HCT116 (cell line): ENCODE results near the gene MKRN1. TPM values are rescaled to one million over a fixed set of nuclear protein-coding genes. Genes with fewer than 3 reads are reported as not detected.

Experiments used
- ATAC-seq: fragments of 200-7000 bp; cut with Tn5 transposase; 2 replicates; pipeline ENCODE4 v1.9.1; 2020; ENCODE audit warnings: mild to moderate bottlenecking, moderate library complexity
- BruUV-seq: library from RNA; stranded (reverse); fragments of 400-500 nt; replicated peaks from 2 replicates; lab custom pipeline; 2021; lab: Mats Ljungman, UMichigan
- CTCF ChIA-PET: fragments of 300-600 bp; sonication (Branson Sonifier 250); formaldehyde crosslinking; loops from one replicate; lab custom pipeline; 2021; ENCODE audit warnings: antibody characterized with exemption; lab: Charles Lee
- POLR2A ChIA-PET: fragments of 300-600, 350-600 bp; sonication (Branson Sonifier 250); formaldehyde crosslinking; loops from one replicate; lab custom pipeline; 2021; ENCODE audit warnings: antibody characterized with exemption; lab: Charles Lee
- RAD21 ChIA-PET, 2 experiments: fragments of 300-600 bp; sonication (Branson Sonifier 250); formaldehyde crosslinking; loops; one replicate each; lab custom pipeline; 2023; ENCODE audit warnings: low total read pairs in 2 of 2; ENCODE audit not compliant: uncharacterized antibody in 2 of 2, unreplicated experiment in 2 of 2, low non-redundant PET in 1 of 2; lab: Charles Lee
- DNase-seq: peaks from one replicate; pipeline ENCODE4 v3.0.0-alpha.2; 2010; ENCODE audit warnings: low read depth, low spot score
- H2AFZ ChIP-seq: fragments of 200-600 bp; shearing (Covaris generic), sonication (generic); 2 replicates; pipeline ENCODE4 v1.6.1; 2017; ENCODE audit warnings: low read depth, mixed run types, mixed read lengths, antibody characterized with exemption, low read length; ENCODE audit not compliant: poor library complexity, severe bottlenecking
- H3K27ac ChIP-seq: 2 replicates; pipeline ENCODE4 v1.5.1; 2012; ENCODE audit warnings: low read depth, low read length
- H3K27me3 ChIP-seq: fragments of 200-600 bp; sonication (generic); 2 replicates; pipeline ENCODE4 v1.6.1; 2016; ENCODE audit warnings: mixed run types, low read length, mixed read lengths; ENCODE audit not compliant: insufficient read depth
- H3K36me3 ChIP-seq, 2 experiments: fragments of 200-500 bp in 1 of 2; fragments of 200-600 bp in 1 of 2; sonication (Bioruptor generic) in 1 of 2; sonication (generic) in 1 of 2; 2 replicates each; pipeline versions ENCODE4 v1.5.1 to v1.6.1; 2014 to 2016; ENCODE audit warnings: low read length in 2 of 2, inconsistent platforms in 1 of 2, mixed read lengths in 1 of 2, mixed run types in 1 of 2; ENCODE audit not compliant: insufficient read depth in 2 of 2, control insufficient read depth in 1 of 2
- H3K4me1 ChIP-seq, 2 experiments: fragments of 200-600 bp in 1 of 2; sonication (generic) in 1 of 2; 2 replicates each; pipeline versions ENCODE4 v1.5.1 to v1.6.1; 2012 to 2017; ENCODE audit warnings: low read length in 2 of 2, inconsistent platforms in 1 of 2, mild to moderate bottlenecking in 1 of 2, mixed read lengths in 1 of 2, mixed run types in 1 of 2, moderate library complexity in 1 of 2; ENCODE audit not compliant: insufficient read depth in 2 of 2, control insufficient read depth in 1 of 2
- H3K4me2 ChIP-seq: fragments of 200-600 bp; sonication (generic); 2 replicates; pipeline ENCODE4 v1.6.1; 2017; ENCODE audit warnings: mixed run types, low read length, mixed read lengths
- H3K4me3 ChIP-seq, 2 experiments: fragments of 200-600 bp in 1 of 2; sonication (generic) in 1 of 2; replicated peaks in 1 of 2; 2 replicates each; pipeline ENCODE4 v1.5.1; 2011 to 2016; ENCODE audit warnings: low read length in 2 of 2, control low read depth in 1 of 2, low read depth in 1 of 2, mild to moderate bottlenecking in 1 of 2, mixed read lengths in 1 of 2, mixed run types in 1 of 2
- H3K79me2 ChIP-seq: fragments of 200-600 bp; sonication (generic); 2 replicates; pipeline ENCODE4 v1.6.1; 2017; ENCODE audit warnings: mild to moderate bottlenecking, mixed run types, low read length, moderate library complexity, mixed read lengths; ENCODE audit not compliant: insufficient read depth
- H3K9ac ChIP-seq: fragments of 200-600 bp; sonication (generic); 2 replicates; pipeline ENCODE4 v1.6.1; 2016; ENCODE audit warnings: low read length, mixed read lengths
- H3K9me2 ChIP-seq: fragments of 200-600 bp; sonication (generic), shearing (Covaris generic); 2 replicates; pipeline ENCODE4 v1.6.1; 2017; ENCODE audit warnings: mixed run types, mild to moderate bottlenecking, moderate library complexity; ENCODE audit not compliant: insufficient read depth
- H3K9me3 ChIP-seq, 2 experiments: fragments of 200-500 bp in 1 of 2; fragments of 200-600 bp in 1 of 2; sonication (Bioruptor generic) in 1 of 2; sonication (generic) in 1 of 2; 2 replicates each; pipeline ENCODE4 v1.6.1; 2014 to 2017; ENCODE audit warnings: low read length in 2 of 2, mixed read lengths in 2 of 2, inconsistent platforms in 1 of 2, low read depth in 1 of 2, mild to moderate bottlenecking in 1 of 2, mixed run types in 1 of 2, moderate library complexity in 1 of 2; ENCODE audit not compliant: control insufficient read depth in 1 of 2, insufficient read depth in 1 of 2
- H4K20me1 ChIP-seq: fragments of 200-600 bp; sonication (generic), shearing (Covaris generic); 2 replicates; pipeline ENCODE4 v1.6.1; 2017; ENCODE audit warnings: mixed run types, mild to moderate bottlenecking, moderate library complexity; ENCODE audit not compliant: insufficient read depth
- CBX3 ChIP-seq: IDR thresholded peaks from 2 replicates; pipeline ENCODE4 v1.6.1; 2012; ENCODE audit warnings: low read depth
- CEBPB ChIP-seq: IDR thresholded peaks from 2 replicates; pipeline ENCODE4 v1.6.1; 2012; ENCODE audit warnings: low read depth
- CTCF ChIP-seq, 3 experiments: fragments of 200-600 bp in 1 of 3; sonication (generic) in 1 of 3; IDR thresholded peaks in 2 of 3; conservative IDR thresholded peaks in 1 of 3; 2 replicates each; pipeline ENCODE4 v1.5.1; 2012 to 2017; ENCODE audit warnings: low read depth in 2 of 3, low read length in 2 of 3, antibody characterized with exemption in 1 of 3, borderline replicate concordance in 1 of 3, control low read depth in 1 of 3, mild to moderate bottlenecking in 1 of 3, mixed read lengths in 1 of 3, mixed run types in 1 of 3, moderate library complexity in 1 of 3; ENCODE audit not compliant: insufficient read depth in 1 of 3
- EGR1 ChIP-seq: IDR thresholded peaks from 2 replicates; pipeline ENCODE4 v1.6.1; 2012; ENCODE audit warnings: low read depth
- ELF1 ChIP-seq: IDR thresholded peaks from 2 replicates; pipeline ENCODE4 v1.6.1; 2012; ENCODE audit warnings: low read depth, borderline replicate concordance
- EZH2 ChIP-seq: fragments of 200-600 bp; sonication (generic); IDR thresholded peaks from 2 replicates; pipeline ENCODE4 v1.6.1; 2017; ENCODE audit warnings: antibody characterized with exemption, mixed run types
- FOSL1 ChIP-seq: IDR thresholded peaks from 2 replicates; pipeline ENCODE4 v1.6.1; 2012; ENCODE audit warnings: low read depth
- JUND ChIP-seq: IDR thresholded peaks from 2 replicates; pipeline ENCODE4 v1.6.1; 2012
- POLR2A ChIP-seq: IDR thresholded peaks from 2 replicates; pipeline ENCODE4 v1.7.0; 2011; ENCODE audit warnings: borderline replicate concordance; ENCODE audit not compliant: insufficient read depth, insufficient read length; ENCODE audit errors: extremely low read depth
- POLR2AphosphoS5 ChIP-seq: IDR thresholded peaks from 2 replicates; pipeline ENCODE4 v1.6.1; 2011; ENCODE audit warnings: mild to moderate bottlenecking, low read depth, low read length, moderate library complexity
- RAD21 ChIP-seq: IDR thresholded peaks from 2 replicates; pipeline ENCODE4 v1.6.1; 2012; ENCODE audit warnings: low read depth, mild to moderate bottlenecking
- SP1 ChIP-seq: IDR thresholded peaks from 2 replicates; pipeline ENCODE4 v1.6.1; 2012; ENCODE audit warnings: low read depth
- SRF ChIP-seq: IDR thresholded peaks from 2 replicates; pipeline ENCODE4 v1.6.1; 2012; ENCODE audit warnings: low read depth
- TCF7L2 ChIP-seq: IDR thresholded peaks from 2 replicates; pipeline ENCODE4 v1.7.0; 2011; ENCODE audit warnings: borderline replicate concordance, inconsistent platforms; ENCODE audit not compliant: insufficient read depth, insufficient read length; ENCODE audit errors: extremely low read depth
- YY1 ChIP-seq: IDR thresholded peaks from 2 replicates; pipeline ENCODE4 v1.6.1; 2011; ENCODE audit warnings: low read length, low read depth, moderate library complexity, mild to moderate bottlenecking; ENCODE audit not compliant: insufficient replicate concordance; ENCODE audit errors: extremely low read depth
- ZNF274 ChIP-seq: fragments of 200-500 bp; sonication (Bioruptor generic); IDR thresholded peaks from 2 replicates; pipeline ENCODE4 v1.6.1; 2014; ENCODE audit warnings: mild to moderate bottlenecking, low read depth, low read length, inconsistent platforms
- intact Hi-C: fragments of 100-400 bp; cut with micrococcal nuclease; formaldehyde crosslinking; loops from 2 replicates; pipeline ENCODE4 v1.10.0; 2022
- total RNA-seq: library from RNA; stranded (reverse); gene quantifications from one replicate; pipeline ENCODE4 v1.2.1, GENCODE V29; 2021; ENCODE audit not compliant: unreplicated experiment
- TF ChIP-seq, protein P1 (sequence below): IDR thresholded peaks from 2 replicates; pipeline ENCODE4 v1.6.1; 2012
- TF ChIP-seq, protein P2 (sequence below): IDR thresholded peaks from 2 replicates; pipeline ENCODE4 v1.6.1; 2011; ENCODE audit warnings: mild to moderate bottlenecking, low read length, moderate library complexity; ENCODE audit not compliant: insufficient replicate concordance; ENCODE audit errors: extremely low read depth

Gene MKRN1
- total RNA-seq, 1 experiment from 2014 or later = 95.0 TPM

DNA sequence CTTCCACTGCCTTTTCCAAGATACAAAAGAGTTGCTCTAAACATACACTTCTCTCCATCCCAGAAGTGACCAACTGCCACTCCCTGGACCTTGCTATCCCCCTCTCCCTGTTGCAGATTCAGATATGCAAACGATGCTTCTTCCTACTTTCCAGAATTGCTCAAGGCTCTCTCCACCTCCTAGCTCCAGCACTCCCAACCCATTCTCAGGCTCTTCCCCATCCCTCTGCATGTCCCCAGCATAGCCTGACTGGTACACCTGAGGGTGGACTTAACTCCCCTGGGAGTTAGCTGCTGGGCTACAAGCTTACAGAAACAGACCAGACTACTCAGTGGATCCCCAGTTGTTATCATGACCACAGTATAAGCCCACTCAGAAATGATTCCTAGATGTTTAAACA is 27.6 kb downstream of the MKRN1 start:
- POLR2A ChIA-PET = no interaction called here

More for the DNA sequence above, 27.6 kb downstream of the MKRN1 start:
- BruUV-seq = no TSS peak
- Histone ChIP-seq H3K4me3 (no peak overlapping the region), H3K4me2 (no peak overlapping the region), H3K9ac (no peak overlapping the region), H3K27me3 (no peaks in the 10 kb centered on the region), H3K9me3 (no peaks in the 10 kb centered on the region), H3K4me1 (no peaks in the 10 kb centered on the region), H3K36me3 (peaks cover 7% of the 10 kb centered on the region in 2 experiments; a peak in 2 of 4 replicates), H3K9me2 (no peaks in the 10 kb centered on the region), H3K27ac (no peak overlapping the region), H4K20me1 (no peaks in the 10 kb centered on the region), H2AFZ (no peak overlapping the region), H3K79me2 (no peaks in the 10 kb centered on the region)
- intact Hi-C loops = no loop called here
- CTCF ChIA-PET = no interaction called here
- RAD21 ChIA-PET = no interaction called here
- no peak for DNase-seq
- ATAC-seq = no peak
- TF ChIP-seq YY1 (no peak), EGR1 (no peak), ZNF274 (no peak), RAD21 (no peak), JUND (no peak), ELF1 (no peak), TCF7L2 (no peak), CBX3 (no peak), POLR2A (no peak), CTCF (IDR thresholded peaks at IDR 0.05 in 2 of 3, conservative IDR thresholded peaks at IDR 0.05 in 1 of 3; ENCODE audit: borderline replicate concordance in 1 of 3, insufficient read depth in 1 of 3, low read depth in 2 of 3, low read length in 2 of 3) (no peak), SRF (no peak), CEBPB (no peak), EZH2 (no peak), FOSL1 (no peak), SP1 (no peak), POLR2AphosphoS5 (no peak)
- TF ChIP-seq, protein P1, sequence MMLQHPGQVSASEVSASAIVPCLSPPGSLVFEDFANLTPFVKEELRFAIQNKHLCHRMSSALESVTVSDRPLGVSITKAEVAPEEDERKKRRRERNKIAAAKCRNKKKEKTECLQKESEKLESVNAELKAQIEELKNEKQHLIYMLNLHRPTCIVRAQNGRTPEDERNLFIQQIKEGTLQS = no peak
- TF ChIP-seq, protein P2, sequence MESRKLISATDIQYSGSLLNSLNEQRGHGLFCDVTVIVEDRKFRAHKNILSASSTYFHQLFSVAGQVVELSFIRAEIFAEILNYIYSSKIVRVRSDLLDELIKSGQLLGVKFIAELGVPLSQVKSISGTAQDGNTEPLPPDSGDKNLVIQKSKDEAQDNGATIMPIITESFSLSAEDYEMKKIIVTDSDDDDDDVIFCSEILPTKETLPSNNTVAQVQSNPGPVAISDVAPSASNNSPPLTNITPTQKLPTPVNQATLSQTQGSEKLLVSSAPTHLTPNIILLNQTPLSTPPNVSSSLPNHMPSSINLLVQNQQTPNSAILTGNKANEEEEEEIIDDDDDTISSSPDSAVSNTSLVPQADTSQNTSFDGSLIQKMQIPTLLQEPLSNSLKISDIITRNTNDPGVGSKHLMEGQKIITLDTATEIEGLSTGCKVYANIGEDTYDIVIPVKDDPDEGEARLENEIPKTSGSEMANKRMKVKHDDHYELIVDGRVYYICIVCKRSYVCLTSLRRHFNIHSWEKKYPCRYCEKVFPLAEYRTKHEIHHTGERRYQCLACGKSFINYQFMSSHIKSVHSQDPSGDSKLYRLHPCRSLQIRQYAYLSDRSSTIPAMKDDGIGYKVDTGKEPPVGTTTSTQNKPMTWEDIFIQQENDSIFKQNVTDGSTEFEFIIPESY = no peak
